Spinal cord (tissue), 10 donors: ENCODE data around the gene AADAC. TPM values are rescaled to one million over a fixed set of nuclear protein-coding genes. Genes with fewer than 3 reads are reported as not detected.
"Not testable (repeated sequence)": the region's sequence is repeated elsewhere in the genome, so short reads cannot be mapped to it uniquely, and the experiment has no call there.

Source experiments
- DNase-seq, 6 donors: peaks; one replicate each; pipeline versions ENCODE4 v3.0.0 to v3.0.0-alpha.2; 2013 to 2015; ENCODE audit warnings: low spot score in 6 of 6, low read depth in 4 of 6
- H3K27ac ChIP-seq: one replicate; pipeline ENCODE4 v1.5.1; 2013; ENCODE audit warnings: low read depth, low read length, control low read depth
- H3K27me3 ChIP-seq: one replicate; pipeline ENCODE4 v1.6.1; 2013; ENCODE audit warnings: low read length; ENCODE audit not compliant: control insufficient read depth, insufficient read depth
- H3K36me3 ChIP-seq: one replicate; pipeline ENCODE4 v1.6.1; 2013; ENCODE audit warnings: low read length; ENCODE audit not compliant: control insufficient read depth, insufficient read depth
- H3K4me1 ChIP-seq: one replicate; pipeline ENCODE4 v1.6.1; 2013; ENCODE audit warnings: low read length; ENCODE audit not compliant: control insufficient read depth, insufficient read depth
- H3K4me3 ChIP-seq: one replicate; pipeline ENCODE4 v1.5.1; 2013; ENCODE audit warnings: low read depth, low read length, control low read depth
- H3K9me3 ChIP-seq: one replicate; pipeline ENCODE4 v1.6.1; 2013; ENCODE audit warnings: low read length; ENCODE audit not compliant: control insufficient read depth, insufficient read depth
- WGBS: methylation state at CpG from one replicate; pipeline ENCODE4 v1.1.5; 2013; ENCODE audit warnings: missing lambda C conversion rate; ENCODE audit not compliant: insufficient coverage; 5-methylcytosine and 5-hydroxymethylcytosine counted together
- polyA plus RNA-seq, 2 donors: library from polyadenylated mRNA; unstranded; fragments of 120-200 nt; gene quantifications; one replicate each; pipeline ENCODE4 v1.2.1, GENCODE V29; 2013; ENCODE audit not compliant: insufficient read length in 2 of 2
- total RNA-seq, 2 donors: library from RNA; depleted of rRNA in 1 of 2; stranded (reverse); fragments of 120-200 nt in 1 of 2; fragments of >200 nt in 1 of 2; gene quantifications; one replicate each; pipeline versions ENCODE4 v1.2.3 to v1.2.4, GENCODE V29; 2013 to 2014
- donor health status: healthy.

Gene AADAC
- total and polyA plus RNA-seq, 4 donors: 0.11 TPM; not detected in 3

- Histone ChIP-seq H3K9me3 (no peaks in the 10 kb centered on the region), H3K27ac (no peak overlapping the region), H3K36me3 (no peaks in the 10 kb centered on the region), H3K27me3 (no peaks in the 10 kb centered on the region), H3K4me1 (no peaks in the 10 kb centered on the region), H3K4me3 (no peak overlapping the region)
- DNase-seq: no peak
- no CpG with 5 or more reads among the region's 2 CpGs for WGBS
Observed at GRCh38 chr3:151794080-151794479, 19.8 kb upstream of the AADAC start.

- no peaks in the 10 kb centered on the region for H3K9me3 ChIP-seq
- no peaks in the 10 kb centered on the region for H3K4me1 ChIP-seq
- no peaks in the 10 kb centered on the region for H3K27me3 ChIP-seq
- DNase-seq: no peak
- 86% methylated on average over 1 of the region's 4 CpGs for WGBS
- no peak overlapping the region for H3K4me3 ChIP-seq
- no peak overlapping the region for H3K27ac ChIP-seq
- H3K36me3 ChIP-seq: no peaks in the 10 kb centered on the region
Observed at GRCh38 chr3:151795276-151795675, 18.6 kb upstream of the AADAC start.

- no peaks in the 10 kb centered on the region for H3K36me3 ChIP-seq
- H3K4me3 ChIP-seq: no peak overlapping the region
- DNase-seq: no peak
- H3K9me3 ChIP-seq: no peaks in the 10 kb centered on the region
- H3K4me1 ChIP-seq: no peaks in the 10 kb centered on the region
- no peaks in the 10 kb centered on the region for H3K27me3 ChIP-seq
- H3K27ac ChIP-seq: no peak overlapping the region
- whole genome bisulfite sequencing: no CpG with 5 or more reads among the region's 1 CpG
Observed at GRCh38 chr3:151796105-151796680, 17.7 kb upstream of the AADAC start.

- Histone ChIP-seq H3K27me3 (no peaks in the 10 kb centered on the region), H3K27ac (no peak overlapping the region), H3K4me3 (no peak overlapping the region), H3K4me1 (no peaks in the 10 kb centered on the region), H3K9me3 (no peaks in the 10 kb centered on the region), H3K36me3 (no peaks in the 10 kb centered on the region)
- DNase-seq: no peak
- WGBS: no CpG with 5 or more reads among the region's 2 CpGs
Observed at GRCh38 chr3:151798466-151798865, 15.4 kb upstream of the AADAC start.

GRCh38 chr3:151800431-151800830 lies 13.5 kb upstream of the AADAC start:
- Histone ChIP-seq H3K36me3 (no peaks in the 10 kb centered on the region), H3K4me3 (no peak overlapping the region), H3K27me3 (no peaks in the 10 kb centered on the region), H3K27ac (no peak overlapping the region), H3K4me1 (no peaks in the 10 kb centered on the region), H3K9me3 (no peaks in the 10 kb centered on the region)
- no peak for DNase-seq
- WGBS: no CpG with 5 or more reads among the region's 2 CpGs

- DNase-seq: peak in 1 of 6 donors; percentile 8
- no peaks in the 10 kb centered on the region for H3K9me3 ChIP-seq
- H3K27me3 ChIP-seq: no peaks in the 10 kb centered on the region
- H3K27ac ChIP-seq: no peak overlapping the region
- WGBS: no CpG with 5 or more reads among the region's 1 CpG
- no peaks in the 10 kb centered on the region for H3K4me1 ChIP-seq
- H3K36me3 ChIP-seq: no peaks in the 10 kb centered on the region
- H3K4me3 ChIP-seq: no peak overlapping the region
Observed at GRCh38 chr3:151804267-151804666, 9.6 kb upstream of the AADAC start.

GRCh38 chr3:151806838-151807237 lies 7.1 kb upstream of the AADAC start:
- Histone ChIP-seq H3K27ac (no peak overlapping the region), H3K4me3 (no peak overlapping the region), H3K36me3 (no peaks in the 10 kb centered on the region), H3K4me1 (no peaks in the 10 kb centered on the region), H3K27me3 (no peaks in the 10 kb centered on the region), H3K9me3 (no peaks in the 10 kb centered on the region)
- WGBS: 92% methylated on average over 15 of the region's 15 CpGs
- no peak for DNase-seq

- H3K36me3 ChIP-seq, H3K27ac ChIP-seq, DNase-seq, H3K4me3 ChIP-seq, H3K27me3 ChIP-seq, H3K9me3 ChIP-seq, H3K4me1 ChIP-seq: not testable (repeated sequence)
- 54% methylated on average over 2 of the region's 3 CpGs for WGBS
Observed at GRCh38 chr3:151808926-151809325, 5.0 kb upstream of the AADAC start.

GRCh38 chr3:151811474-151811873 lies 2.4 kb upstream of the AADAC start:
- Histone ChIP-seq H3K4me1 (no peaks in the 10 kb centered on the region), H3K27me3 (no peaks in the 10 kb centered on the region), H3K9me3 (no peaks in the 10 kb centered on the region), H3K27ac (no peak overlapping the region), H3K4me3 (no peak overlapping the region), H3K36me3 (no peaks in the 10 kb centered on the region)
- DNase-seq: no peak
- WGBS: 93% methylated on average over 2 of the region's 2 CpGs

- H3K4me3 ChIP-seq: no peak overlapping the region
- H3K27me3 ChIP-seq: no peaks in the 10 kb centered on the region
- DNase-seq: no peak
- no peak overlapping the region for H3K27ac ChIP-seq
- H3K36me3 ChIP-seq: no peaks in the 10 kb centered on the region
- H3K9me3 ChIP-seq: no peaks in the 10 kb centered on the region
- H3K4me1 ChIP-seq: no peaks in the 10 kb centered on the region
- 50% methylated on average over 1 of the region's 3 CpGs for WGBS
Observed at GRCh38 chr3:151814588-151814987, 672 bp downstream of the AADAC start.
